Caco-2 (cell line): ENCODE measurements around the gene ABT1. TPM values are rescaled to one million over a fixed set of nuclear protein-coding genes. Genes with fewer than 3 reads are reported as not detected.

Source experiments
- BruUV-seq: library from RNA; stranded (reverse); fragments of 400-500 nt; replicated peaks from 2 replicates; lab custom pipeline; 2021; lab: Mats Ljungman, UMichigan
- CTCF ChIA-PET: fragments of 300-600 bp; sonication (Branson Sonifier 250); formaldehyde crosslinking; loops from one replicate; lab custom pipeline; 2022; ENCODE audit warnings: antibody characterized with exemption; lab: Charles Lee
- POLR2A ChIA-PET: fragments of 300-600 bp; sonication (Branson Sonifier 250); formaldehyde crosslinking; loops from one replicate; lab custom pipeline; 2022; ENCODE audit warnings: antibody characterized with exemption; lab: Charles Lee
- DNase-seq, 2 experiments: peaks; one replicate each; pipeline versions ENCODE4 v3.0.0 to v3.0.0-alpha.2; 2020 to 2022
- H3K27me3 ChIP-seq: replicated peaks from 2 replicates; pipeline ENCODE4 v1.6.0; 2011; ENCODE audit warnings: low read length; ENCODE audit not compliant: control insufficient read depth, insufficient read depth
- H3K36me3 ChIP-seq: 2 replicates; pipeline ENCODE4 v1.5.1; 2011; ENCODE audit warnings: low read length; ENCODE audit not compliant: control insufficient read depth, insufficient read depth
- H3K4me1 ChIP-seq: fragments of 250-450 bp; sonication (Bioruptor Pico); 2 replicates; pipeline ENCODE4 v1.5.1; 2020; ENCODE audit warnings: mild to moderate bottlenecking
- H3K4me3 ChIP-seq: 2 replicates; pipeline ENCODE4 v1.5.1; 2011; ENCODE audit warnings: low read depth, mild to moderate bottlenecking, control low read depth, low read length
- H3K9me3 ChIP-seq: fragments of 250-450 bp; sonication (Bioruptor Pico); 2 replicates; pipeline ENCODE4 v1.5.1; 2020; ENCODE audit warnings: mild to moderate bottlenecking, moderate library complexity
- H3K27ac Mint-ChIP-seq: one replicate; pipeline ENCODE4 v1.8.0; 2022; ENCODE audit warnings: mixed read lengths; ENCODE audit not compliant: unreplicated experiment
- H3K27me3 Mint-ChIP-seq: one replicate; pipeline ENCODE4 v1.8.0; 2022; ENCODE audit warnings: mixed read lengths; ENCODE audit not compliant: insufficient read depth, unreplicated experiment
- H3K36me3 Mint-ChIP-seq: one replicate; pipeline ENCODE4 v1.8.0; 2022; ENCODE audit warnings: mild to moderate bottlenecking, mixed read lengths; ENCODE audit not compliant: insufficient read depth, unreplicated experiment
- H3K4me1 Mint-ChIP-seq: one replicate; pipeline ENCODE4 v1.8.0; 2022; ENCODE audit warnings: low read depth, mixed read lengths; ENCODE audit not compliant: unreplicated experiment
- H3K4me3 Mint-ChIP-seq: one replicate; pipeline ENCODE4 v1.8.0; 2022; ENCODE audit warnings: mild to moderate bottlenecking, moderate library complexity, mixed read lengths; ENCODE audit not compliant: unreplicated experiment
- H3K9me3 Mint-ChIP-seq: one replicate; pipeline ENCODE4 v1.8.0; 2022; ENCODE audit warnings: mixed read lengths; ENCODE audit not compliant: unreplicated experiment
- intact Hi-C: fragments of 100-400 bp; cut with micrococcal nuclease; formaldehyde crosslinking; loops from one replicate; pipeline ENCODE4 v1.10.0; 2022; ENCODE audit not compliant: unreplicated experiment
- total RNA-seq: library from RNA; stranded (reverse); gene quantifications from 2 replicates; pipeline ENCODE4 v1.2.3, GENCODE V29; 2022
- TF ChIP-seq, protein P1 (sequence below), 2 experiments: fragments of 200-600 bp in 1 of 2; IDR thresholded peaks; 1 replicate in 1 of 2; 2 replicates in 1 of 2; pipeline versions ENCODE4 v1.5.1 to v1.8.0; 2011 to 2022; ENCODE audit warnings: antibody characterized with exemption in 1 of 2, control low read depth in 1 of 2, inconsistent platforms in 1 of 2, low read depth in 1 of 2, low read length in 1 of 2, mild to moderate bottlenecking in 1 of 2, moderate library complexity in 1 of 2; ENCODE audit not compliant: insufficient read depth in 1 of 2, severe bottlenecking in 1 of 2, unreplicated experiment in 1 of 2

The ABT1 gene
- total RNA-seq, 1 experiment from 2014 or later: 15.1 TPM

DNA sequence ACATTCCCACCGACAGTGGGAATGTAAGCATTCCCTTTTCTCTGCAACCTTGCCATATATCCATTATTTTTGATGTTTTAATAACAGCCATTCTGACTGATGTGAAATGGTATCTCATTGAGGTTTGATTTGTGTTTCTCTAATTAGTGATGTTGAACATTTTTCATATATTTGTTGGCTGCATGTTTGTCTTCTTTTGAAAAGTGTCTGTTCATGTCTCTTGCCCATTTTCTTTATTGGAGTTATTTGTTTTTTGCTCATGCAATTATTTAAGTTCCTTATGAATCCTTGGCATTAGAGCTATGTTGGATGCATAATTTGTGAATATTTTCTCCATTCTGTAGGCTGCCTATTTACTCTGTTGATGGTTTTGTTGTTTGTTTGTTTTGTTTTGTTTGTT, 18.0 kb upstream of the ABT1 start:
- Histone ChIP-seq H3K27me3 (no peaks in the 10 kb centered on the region), H3K36me3 (no peaks in the 10 kb centered on the region), H3K4me1 (no peaks in the 10 kb centered on the region), H3K4me3 (no peak overlapping the region), H3K9me3 (peaks cover 8% of the 10 kb centered on the region; the same call in 1 of the 2 replicates)
- no TSS peak for BruUV-seq
- CTCF ChIA-PET: no interaction called here
- peaks cover 7% of the 10 kb centered on the region for H3K27me3 Mint-ChIP-seq
- no peak for DNase-seq
- H3K36me3 Mint-ChIP-seq: peaks cover 6% of the 10 kb centered on the region
- intact Hi-C loops: no loop called here
- TF ChIP-seq, protein P1, sequence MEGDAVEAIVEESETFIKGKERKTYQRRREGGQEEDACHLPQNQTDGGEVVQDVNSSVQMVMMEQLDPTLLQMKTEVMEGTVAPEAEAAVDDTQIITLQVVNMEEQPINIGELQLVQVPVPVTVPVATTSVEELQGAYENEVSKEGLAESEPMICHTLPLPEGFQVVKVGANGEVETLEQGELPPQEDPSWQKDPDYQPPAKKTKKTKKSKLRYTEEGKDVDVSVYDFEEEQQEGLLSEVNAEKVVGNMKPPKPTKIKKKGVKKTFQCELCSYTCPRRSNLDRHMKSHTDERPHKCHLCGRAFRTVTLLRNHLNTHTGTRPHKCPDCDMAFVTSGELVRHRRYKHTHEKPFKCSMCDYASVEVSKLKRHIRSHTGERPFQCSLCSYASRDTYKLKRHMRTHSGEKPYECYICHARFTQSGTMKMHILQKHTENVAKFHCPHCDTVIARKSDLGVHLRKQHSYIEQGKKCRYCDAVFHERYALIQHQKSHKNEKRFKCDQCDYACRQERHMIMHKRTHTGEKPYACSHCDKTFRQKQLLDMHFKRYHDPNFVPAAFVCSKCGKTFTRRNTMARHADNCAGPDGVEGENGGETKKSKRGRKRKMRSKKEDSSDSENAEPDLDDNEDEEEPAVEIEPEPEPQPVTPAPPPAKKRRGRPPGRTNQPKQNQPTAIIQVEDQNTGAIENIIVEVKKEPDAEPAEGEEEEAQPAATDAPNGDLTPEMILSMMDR (IDR thresholded peaks at IDR 0.05; ENCODE audit: insufficient read depth in 1 of 2, low read depth in 1 of 2, low read length in 1 of 2, severe bottlenecking in 1 of 2, unreplicated experiment in 1 of 2): no peak
- no peaks in the 10 kb centered on the region for H3K9me3 Mint-ChIP-seq
- H3K4me1 Mint-ChIP-seq: no peaks in the 10 kb centered on the region
- no peak overlapping the region for H3K4me3 Mint-ChIP-seq
- no peak overlapping the region for H3K27ac Mint-ChIP-seq
- POLR2A ChIA-PET: no interaction called here

DNA sequence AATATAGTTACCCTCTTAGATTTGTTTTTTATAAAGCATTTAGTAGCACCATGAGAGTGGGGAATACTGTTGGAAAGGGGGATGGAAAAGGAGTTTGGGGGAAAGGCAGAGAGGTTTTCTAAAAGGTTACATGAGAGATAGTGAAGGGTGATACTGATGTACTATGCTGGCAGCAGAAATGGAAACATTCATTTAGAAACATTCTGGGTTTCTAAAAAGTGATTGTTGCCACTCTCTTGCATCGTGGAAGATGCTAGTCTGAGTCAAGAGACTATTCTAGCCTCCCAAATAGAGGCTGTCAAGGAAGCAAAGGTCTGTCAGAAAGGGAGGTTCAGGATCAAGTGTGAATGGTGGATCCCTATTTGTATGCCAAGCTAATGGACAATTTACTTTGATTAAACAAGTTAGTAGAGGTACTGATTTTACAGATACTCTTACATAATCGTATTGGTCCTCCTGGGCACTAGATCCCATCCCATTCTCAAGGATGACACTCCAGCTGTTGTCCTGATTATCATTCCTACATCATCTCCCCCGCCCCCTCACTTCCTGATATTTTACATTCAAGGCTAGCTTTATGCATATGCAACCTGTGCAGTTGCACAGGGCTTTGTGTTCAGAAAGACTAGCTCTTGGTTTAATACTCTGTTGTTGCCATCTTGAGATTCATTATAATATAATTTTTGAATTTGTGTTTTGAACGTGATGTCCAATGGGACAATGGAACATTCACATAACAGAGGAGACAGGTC, 15.4 kb upstream of the ABT1 start:
- peaks cover 8% of the 10 kb centered on the region; the same call in 1 of the 2 replicates for H3K9me3 ChIP-seq
- H3K9me3 Mint-ChIP-seq: no peaks in the 10 kb centered on the region
- intact Hi-C loops: no loop called here
- no peak overlapping the region for H3K4me3 ChIP-seq
- H3K36me3 ChIP-seq: no peaks in the 10 kb centered on the region
- POLR2A ChIA-PET: no interaction called here
- DNase-seq: no peak
- CTCF ChIA-PET: no interaction called here
- TF ChIP-seq, protein P1 (IDR thresholded peaks at IDR 0.05; ENCODE audit: insufficient read depth in 1 of 2, low read depth in 1 of 2, low read length in 1 of 2, severe bottlenecking in 1 of 2, unreplicated experiment in 1 of 2): no peak
- no peaks in the 10 kb centered on the region for H3K4me1 ChIP-seq
- H3K27me3 Mint-ChIP-seq: peaks cover 7% of the 10 kb centered on the region
- H3K36me3 Mint-ChIP-seq: peaks cover 6% of the 10 kb centered on the region
- BruUV-seq: no TSS peak
- H3K4me3 Mint-ChIP-seq: no peak overlapping the region
- H3K27me3 ChIP-seq: no peaks in the 10 kb centered on the region
- no peaks in the 10 kb centered on the region for H3K4me1 Mint-ChIP-seq
- H3K27ac Mint-ChIP-seq: no peak overlapping the region

DNA sequence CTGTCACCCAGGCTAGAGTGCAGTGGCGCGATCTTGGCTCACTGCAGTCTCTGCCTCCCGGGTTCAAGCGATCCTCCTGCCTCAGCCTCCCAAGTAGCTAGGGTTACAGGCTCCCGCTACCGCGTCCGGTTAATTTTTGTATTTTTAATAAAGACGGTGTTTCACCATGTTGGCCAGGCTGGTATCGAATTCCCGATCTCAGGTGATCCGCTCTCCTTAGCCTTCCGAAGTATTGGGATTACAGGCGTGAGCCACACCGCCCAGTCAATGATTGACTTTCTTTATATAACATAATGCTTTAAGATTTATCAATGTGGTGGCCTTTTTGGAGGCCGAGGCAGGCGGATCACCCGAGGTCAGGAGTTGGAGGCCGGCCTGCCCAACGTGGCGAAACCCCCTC, 7.8 kb upstream of the ABT1 start:
- Histone ChIP-seq H3K9me3 (no peaks in the 10 kb centered on the region), H3K4me3 (no peak overlapping the region), H3K27me3 (no peaks in the 10 kb centered on the region), H3K36me3 (no peaks in the 10 kb centered on the region), H3K4me1 (no peaks in the 10 kb centered on the region)
- no peak for DNase-seq
- POLR2A ChIA-PET: no interaction called here
- BruUV-seq: no TSS peak
- peaks cover 13% of the 10 kb centered on the region for H3K9me3 Mint-ChIP-seq
- H3K36me3 Mint-ChIP-seq: peaks cover 5% of the 10 kb centered on the region
- H3K4me1 Mint-ChIP-seq: no peaks in the 10 kb centered on the region
- CTCF ChIA-PET: no interaction called here
- intact Hi-C loops: no loop called here
- no peak overlapping the region for H3K4me3 Mint-ChIP-seq
- no peak overlapping the region for H3K27ac Mint-ChIP-seq
- TF ChIP-seq, protein P1 (IDR thresholded peaks at IDR 0.05; ENCODE audit: insufficient read depth in 1 of 2, low read depth in 1 of 2, low read length in 1 of 2, severe bottlenecking in 1 of 2, unreplicated experiment in 1 of 2): no peak
- peaks cover 8% of the 10 kb centered on the region for H3K27me3 Mint-ChIP-seq
